Activated CD4-positive, alpha-beta T cell treated with anti-CD3 and anti-CD28 coated beads, Interleukin-2, amount 10 ng/mL, durations not matched to agents 24 days and 14 days (primary cell): ENCODE results near the gene NFIX. TPM values are rescaled to one million over a fixed set of nuclear protein-coding genes. Genes with fewer than 3 reads are reported as not detected.
"Not testable (repeated sequence)": the region's sequence is repeated elsewhere in the genome, so short reads cannot be mapped to it uniquely, and the experiment has no call there.

Experiments used
- DNase-seq: peaks from one replicate; pipeline ENCODE4 v3.0.0; 2022
- H3K27ac Mint-ChIP-seq: one replicate; pipeline ENCODE4 v1.8.0; 2022; ENCODE audit warnings: mild to moderate bottlenecking, mixed read lengths
- H3K27me3 Mint-ChIP-seq: one replicate; pipeline ENCODE4 v1.8.0; 2022; ENCODE audit warnings: mixed read lengths
- H3K36me3 Mint-ChIP-seq: one replicate; pipeline ENCODE4 v1.8.0; 2022; ENCODE audit warnings: low read depth, mild to moderate bottlenecking, mixed read lengths
- H3K4me1 Mint-ChIP-seq: one replicate; pipeline ENCODE4 v1.8.0; 2021; ENCODE audit warnings: mixed read lengths
- H3K4me3 Mint-ChIP-seq: one replicate; pipeline ENCODE4 v1.8.0; 2022; ENCODE audit warnings: mild to moderate bottlenecking, moderate library complexity, mixed read lengths
- H3K9me3 Mint-ChIP-seq: one replicate; pipeline ENCODE4 v1.8.0; 2021; ENCODE audit warnings: mixed read lengths
- intact Hi-C: fragments of 100-400 bp; cut with micrococcal nuclease; formaldehyde crosslinking; loops from one replicate; pipeline ENCODE4 v1.15.1; 2023
- total RNA-seq: library from RNA; stranded (reverse); gene quantifications from 2 replicates; pipeline ENCODE4 v1.2.3, GENCODE V29; 2022

The NFIX gene
- 8.3 and 10.4 TPM in 2 replicates for total RNA-seq

DNA sequence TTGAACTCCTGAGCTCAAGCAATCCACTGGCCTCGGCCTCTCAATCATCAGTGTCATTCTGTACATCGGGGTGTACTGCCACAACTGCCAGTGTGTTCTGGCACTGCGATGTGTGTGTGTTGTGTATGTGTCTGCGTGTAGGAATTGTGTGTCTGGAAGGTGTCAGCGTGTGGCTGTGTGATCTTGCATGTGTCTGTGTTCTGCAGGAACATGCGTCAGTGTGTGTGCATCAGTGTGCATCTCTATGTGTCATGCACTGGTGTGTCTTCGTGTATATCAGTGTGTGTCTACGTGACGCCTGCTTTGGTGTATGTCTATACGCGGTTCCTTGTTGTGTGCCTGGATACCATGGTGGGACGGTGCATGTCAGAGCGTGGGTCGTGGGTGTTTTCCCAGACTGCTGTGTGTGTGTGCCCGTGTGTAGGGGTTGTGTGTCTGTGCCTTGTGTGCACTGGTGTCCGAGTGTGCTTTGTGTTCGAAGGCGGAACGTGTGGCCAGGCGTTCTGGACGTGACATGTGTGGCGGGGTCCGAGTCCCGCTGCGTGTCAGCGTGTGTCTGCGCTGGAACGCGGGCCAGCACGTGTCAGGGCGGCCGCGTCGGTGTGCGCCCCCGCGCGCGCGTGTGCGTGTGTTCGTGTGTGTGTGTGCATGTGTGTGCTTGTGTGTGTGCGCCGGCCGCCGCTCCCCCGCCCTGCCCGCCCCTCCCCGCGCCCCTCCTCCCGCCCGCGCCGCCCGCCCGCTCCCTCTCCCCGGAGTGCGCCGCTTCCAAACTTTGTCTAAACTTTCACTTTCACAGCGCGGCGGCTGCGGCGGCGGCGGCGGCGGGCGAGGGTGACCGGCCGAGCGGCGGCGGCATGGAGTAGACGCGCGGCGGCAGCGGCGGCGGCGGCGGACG, at the start of gene NFIX:
Gene NFIX, plus strand, starts transcription at position 775 of the 895 bp plus-strand sequence. CDS start 363 bp downstream, outside the sequence.
- intact Hi-C loops: loop anchor here (2.0 kb wide), 1 partner anchor 18 kb away; no protein-coding TSS in a partner anchor
- no peaks in the 10 kb centered on the region for H3K36me3 Mint-ChIP-seq
- peak within 1 kb of the TSS; percentile 86 for H3K4me3 Mint-ChIP-seq
- peak within 1 kb of the TSS; percentile 80 for H3K27ac Mint-ChIP-seq
- DNase-seq: peak; percentile 92
- H3K27me3 Mint-ChIP-seq: peaks cover 43% of the 10 kb centered on the region
- peaks cover 6% of the 10 kb centered on the region for H3K4me1 Mint-ChIP-seq
- H3K9me3 Mint-ChIP-seq: no peaks in the 10 kb centered on the region

DNA sequence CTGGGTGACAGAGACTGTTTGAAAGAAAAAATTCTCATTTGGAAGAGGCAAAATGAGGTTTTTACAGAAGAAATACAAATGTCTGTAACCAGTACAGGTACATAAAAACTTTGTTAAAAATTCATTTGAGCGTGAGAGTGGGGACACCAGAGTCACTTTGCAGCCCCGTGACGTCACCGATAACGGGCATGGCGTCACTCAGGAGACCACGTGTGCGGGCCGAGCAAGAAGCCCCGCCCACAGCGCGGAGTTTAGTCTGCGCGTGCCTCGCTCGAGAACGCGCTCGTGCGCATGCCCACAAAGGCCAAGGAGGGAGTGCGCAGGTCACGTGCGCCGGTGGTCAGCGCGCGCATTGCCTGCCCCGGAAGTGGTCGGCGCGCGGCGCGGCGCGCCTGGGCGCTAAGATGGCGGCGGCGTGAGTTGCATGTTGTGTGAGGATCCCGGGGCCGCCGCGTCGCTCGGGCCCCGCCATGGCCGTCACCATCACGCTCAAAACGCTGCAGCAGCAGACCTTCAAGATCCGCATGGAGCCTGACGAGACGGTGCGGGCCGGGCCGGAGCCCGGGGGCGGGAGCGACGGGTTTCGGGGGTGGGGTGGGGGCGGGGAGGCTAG, 49.7 kb upstream of the NFIX start, which contains the start of gene RAD23A:
Gene RAD23A, plus strand, starts transcription at position 384 of the 613 bp plus-strand sequence. Its CDS starts 87 bp downstream, at position 471.
- intact Hi-C loops: no loop called here
- peak within 1 kb of the TSS; percentile 98 for H3K27ac Mint-ChIP-seq
- peaks cover 85% of the 10 kb centered on the region for H3K36me3 Mint-ChIP-seq
- no peaks in the 10 kb centered on the region for H3K9me3 Mint-ChIP-seq
- peaks cover 39% of the 10 kb centered on the region for H3K4me1 Mint-ChIP-seq
- H3K27me3 Mint-ChIP-seq: peaks cover 2% of the 10 kb centered on the region
- DNase-seq: peak; percentile 100
- H3K4me3 Mint-ChIP-seq: peak within 1 kb of the TSS; percentile 95

DNA sequence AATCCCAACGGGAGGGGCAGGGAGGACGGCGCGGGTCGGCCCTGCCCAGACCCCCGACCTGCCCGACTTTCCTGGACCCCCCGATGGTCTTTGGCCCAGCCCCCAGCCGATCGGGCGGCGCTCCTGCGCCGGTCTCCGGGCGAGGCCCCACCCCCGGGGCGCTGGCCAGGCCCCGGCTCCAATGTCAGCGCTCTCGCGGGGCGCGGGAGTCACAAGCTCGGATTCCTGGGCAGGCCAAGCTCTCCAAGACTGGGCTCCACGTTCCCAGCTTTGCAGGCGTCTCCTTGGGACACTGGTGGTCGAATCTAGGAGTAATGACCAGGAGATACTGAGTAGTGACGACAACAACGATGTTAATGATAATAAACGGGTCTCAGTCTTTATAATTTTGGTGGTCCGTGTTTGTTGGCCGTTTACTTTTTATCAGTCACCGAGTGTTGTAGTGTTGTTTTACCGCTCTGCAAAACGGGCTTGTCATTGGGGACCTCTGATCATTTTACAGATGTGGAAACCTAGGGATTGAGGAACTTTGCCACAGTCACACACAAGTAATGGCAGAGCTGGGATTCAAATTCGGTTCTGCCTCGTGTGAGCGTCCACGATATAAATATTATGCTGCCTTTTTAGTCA, 49.1 kb upstream of the NFIX start:
- H3K9me3 Mint-ChIP-seq: no peaks in the 10 kb centered on the region
- H3K27me3 Mint-ChIP-seq: peaks cover 2% of the 10 kb centered on the region
- peak overlapping the region; percentile 89 for H3K27ac Mint-ChIP-seq
- peaks cover 85% of the 10 kb centered on the region for H3K36me3 Mint-ChIP-seq
- peak; percentile 87 for DNase-seq
- intact Hi-C loops: no loop called here
- H3K4me3 Mint-ChIP-seq: peak overlapping the region; percentile 95
- peaks cover 36% of the 10 kb centered on the region for H3K4me1 Mint-ChIP-seq

DNA sequence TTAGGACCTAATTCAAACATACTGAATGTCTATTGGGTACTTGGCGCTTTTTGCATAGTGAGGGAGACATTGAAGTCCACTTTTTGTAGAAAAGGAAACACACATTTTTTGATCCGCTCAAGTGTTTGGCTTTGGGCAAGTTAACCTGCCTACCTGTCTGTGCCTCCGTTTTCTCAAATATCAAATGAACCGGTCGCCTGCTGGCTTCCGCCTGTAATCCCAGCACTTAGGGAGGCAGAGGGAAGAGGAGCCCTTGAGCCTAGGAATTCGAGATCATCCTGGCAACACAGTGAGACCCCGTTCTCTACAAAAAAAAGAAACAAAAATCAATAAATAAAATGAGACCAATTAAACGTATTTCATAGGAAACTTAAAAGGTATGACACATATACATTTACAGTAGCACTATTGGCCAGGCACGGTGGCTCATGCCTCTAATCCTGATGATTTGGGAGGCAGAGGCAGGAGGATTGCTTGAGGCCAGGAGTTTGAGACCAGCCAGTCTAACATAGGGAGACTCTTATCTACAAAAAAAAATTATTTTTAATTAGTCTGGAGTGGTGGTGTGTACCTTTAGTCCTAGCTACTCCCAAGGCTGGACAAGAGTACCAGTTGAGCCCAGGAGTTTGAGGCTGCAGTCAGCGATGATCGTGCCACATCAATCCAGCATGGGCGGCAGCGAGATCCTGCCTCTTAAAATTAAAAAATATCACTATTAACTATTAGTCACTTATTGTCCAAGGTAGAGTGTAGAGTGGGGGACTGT, 48.4 kb upstream of the NFIX start:
- peaks cover 2% of the 10 kb centered on the region for H3K27me3 Mint-ChIP-seq
- peak; percentile 59 for DNase-seq
- H3K4me3 Mint-ChIP-seq: peak overlapping the region; percentile 95
- peaks cover 83% of the 10 kb centered on the region for H3K36me3 Mint-ChIP-seq
- intact Hi-C loops: no loop called here
- H3K4me1 Mint-ChIP-seq: peaks cover 37% of the 10 kb centered on the region
- H3K27ac Mint-ChIP-seq: peak overlapping the region; percentile 89
- no peaks in the 10 kb centered on the region for H3K9me3 Mint-ChIP-seq

DNA sequence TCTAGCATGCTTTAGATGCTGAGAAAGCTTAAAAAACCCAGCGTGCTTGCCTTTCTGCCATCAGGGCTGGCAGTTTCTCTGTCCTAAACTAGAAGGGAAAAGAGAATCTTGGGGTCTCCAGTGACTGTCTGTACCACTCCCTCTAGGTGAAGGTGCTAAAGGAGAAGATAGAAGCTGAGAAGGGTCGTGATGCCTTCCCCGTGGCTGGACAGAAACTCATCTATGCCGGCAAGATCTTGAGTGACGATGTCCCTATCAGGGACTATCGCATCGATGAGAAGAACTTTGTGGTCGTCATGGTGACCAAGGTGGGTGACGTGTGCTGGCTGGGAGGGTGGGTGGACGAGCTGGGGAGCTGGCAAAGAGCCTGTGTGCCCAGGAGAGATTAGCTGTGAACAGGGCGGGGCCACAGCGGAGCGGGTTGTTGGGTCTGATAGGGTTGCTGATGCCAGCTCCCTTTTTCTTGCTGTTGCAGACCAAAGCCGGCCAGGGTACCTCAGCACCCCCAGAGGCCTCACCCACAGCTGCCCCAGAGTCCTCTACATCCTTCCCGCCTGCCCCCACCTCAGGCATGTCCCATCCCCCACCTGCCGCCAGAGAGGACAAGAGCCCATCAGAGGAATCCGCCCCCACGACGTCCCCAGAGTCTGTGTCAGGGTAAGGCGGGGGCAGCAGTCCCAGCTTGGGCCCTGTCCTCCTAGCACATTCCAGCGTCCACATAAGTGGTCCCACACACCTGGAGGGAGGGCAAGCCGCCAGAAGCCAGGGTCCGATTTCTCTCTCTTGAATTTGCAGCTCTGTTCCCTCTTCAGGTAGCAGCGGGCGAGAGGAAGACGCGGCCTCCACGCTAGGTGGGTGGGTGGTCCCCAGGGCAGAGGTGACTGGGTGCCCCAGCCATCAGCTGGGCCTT, 47.3 kb upstream of the NFIX start:
- Mint-ChIP-seq H3K27ac (peak overlapping the region; percentile 70), H3K4me1 (peaks cover 33% of the 10 kb centered on the region), H3K4me3 (peak overlapping the region; percentile 48), H3K27me3 (peaks cover 2% of the 10 kb centered on the region), H3K36me3 (peaks cover 81% of the 10 kb centered on the region), H3K9me3 (no peaks in the 10 kb centered on the region)
- no peak for DNase-seq
- intact Hi-C loops: no loop called here

GRCh38 chr19:12948612-12949362, 46.5 kb upstream of the NFIX start:
- no peak overlapping the region for H3K27ac Mint-ChIP-seq

GRCh38 chr19:12949363-12950283, 45.7 kb upstream of the NFIX start:
- no peak overlapping the region for H3K27ac Mint-ChIP-seq
- intact Hi-C loops: no loop called here
- H3K27me3 Mint-ChIP-seq: peaks cover 2% of the 10 kb centered on the region
- no peak overlapping the region for H3K4me3 Mint-ChIP-seq
- DNase-seq: peak; percentile 58
- H3K4me1 Mint-ChIP-seq: peaks cover 32% of the 10 kb centered on the region
- no peaks in the 10 kb centered on the region for H3K9me3 Mint-ChIP-seq
- peaks cover 78% of the 10 kb centered on the region for H3K36me3 Mint-ChIP-seq

More at GRCh38 chr19:12948612-12949362, 46.5 kb upstream of the NFIX start:
- intact Hi-C loops: no loop called here
- Mint-ChIP-seq H3K4me3 (no peak overlapping the region), H3K27me3 (peaks cover 2% of the 10 kb centered on the region), H3K9me3 (no peaks in the 10 kb centered on the region), H3K36me3 (peaks cover 78% of the 10 kb centered on the region), H3K4me1 (peaks cover 26% of the 10 kb centered on the region)
- DNase-seq: peak; percentile 58

DNA sequence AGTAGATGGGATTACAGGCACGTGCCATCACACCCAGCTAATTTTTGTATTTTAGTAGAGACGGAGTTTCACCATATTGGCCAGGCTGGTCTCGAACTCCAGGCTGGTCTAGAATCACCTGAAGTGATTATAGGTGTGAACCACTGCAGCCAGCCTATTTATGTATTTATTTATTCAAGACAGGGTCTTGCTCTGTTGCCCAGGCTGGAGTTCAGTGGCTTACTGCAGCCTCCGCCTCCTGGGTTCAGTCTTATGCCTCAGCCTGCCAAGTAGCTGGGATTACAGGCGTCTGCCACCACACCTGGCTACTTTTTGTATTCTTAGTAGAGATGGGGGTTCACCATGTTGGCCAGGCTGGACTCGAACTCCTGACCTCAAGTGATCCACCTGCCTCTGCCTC, 43.2 kb upstream of the NFIX start:
- Mint-ChIP-seq H3K27ac (peak overlapping the region; percentile 9), H3K4me1 (peaks cover 30% of the 10 kb centered on the region), H3K36me3 (peaks cover 65% of the 10 kb centered on the region)
- H3K4me3 Mint-ChIP-seq, H3K27me3 Mint-ChIP-seq, DNase-seq, H3K9me3 Mint-ChIP-seq, intact Hi-C loops: not testable (repeated sequence)

GRCh38 chr19:12952488-12953137, 42.7 kb upstream of the NFIX start:
- no peak for DNase-seq
- H3K27ac Mint-ChIP-seq: peak overlapping the region; percentile 25
- H3K9me3 Mint-ChIP-seq: no peaks in the 10 kb centered on the region
- intact Hi-C loops: no loop called here
- peaks cover 29% of the 10 kb centered on the region for H3K4me1 Mint-ChIP-seq
- H3K36me3 Mint-ChIP-seq: peaks cover 64% of the 10 kb centered on the region
- no peaks in the 10 kb centered on the region for H3K27me3 Mint-ChIP-seq
- no peak overlapping the region for H3K4me3 Mint-ChIP-seq

DNA sequence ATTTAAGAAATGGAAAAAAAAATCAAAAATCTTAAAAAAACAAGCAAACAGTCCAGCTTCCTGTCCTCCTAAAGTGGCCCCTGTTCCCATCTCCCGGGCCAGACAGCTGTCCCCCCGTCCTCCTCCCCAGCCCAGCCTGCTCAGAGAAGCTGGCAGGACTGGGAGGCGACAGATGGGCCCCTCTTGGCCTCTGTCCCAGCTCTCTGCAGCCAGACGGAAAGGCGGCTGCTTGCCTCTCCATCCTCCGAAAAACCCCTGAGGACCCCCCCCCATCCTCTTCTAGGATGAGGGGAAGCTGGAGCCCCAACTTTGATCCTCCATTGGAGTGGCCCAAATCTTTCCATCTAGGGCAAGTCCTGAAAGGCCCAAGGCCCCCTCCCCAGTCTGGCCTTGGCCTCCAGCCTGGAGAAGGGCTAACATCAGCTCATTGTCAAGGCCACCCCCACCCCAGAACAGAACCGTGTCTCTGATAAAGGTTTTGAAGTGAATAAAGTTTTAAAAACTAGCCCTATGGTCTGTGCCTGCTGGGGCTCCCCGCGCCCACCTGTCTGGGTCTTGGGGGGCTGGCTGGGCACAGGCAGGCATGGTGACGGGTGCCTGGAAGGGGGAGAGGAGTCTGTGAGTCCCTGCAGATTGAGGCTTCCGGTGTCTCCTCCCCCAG, 42.0 kb upstream of the NFIX start:
- DNase-seq: no peak
- Mint-ChIP-seq H3K27me3 (no peaks in the 10 kb centered on the region), H3K36me3 (peaks cover 57% of the 10 kb centered on the region), H3K27ac (no peak overlapping the region), H3K9me3 (no peaks in the 10 kb centered on the region), H3K4me3 (no peak overlapping the region), H3K4me1 (peaks cover 26% of the 10 kb centered on the region)
- intact Hi-C loops: no loop called here
